ENCODE data around the gene C4B.
"Not testable (repeated sequence)": the region's sequence is repeated elsewhere in the genome, so short reads cannot be mapped to it uniquely, and the experiment has no call there.

C4B gene

GRCh38 chr6:32050562-32050961, 36.0 kb downstream of the C4B start:
- DNase-seq (ENCODE audit: low read depth in 3 of 3), result no peak

DNA sequence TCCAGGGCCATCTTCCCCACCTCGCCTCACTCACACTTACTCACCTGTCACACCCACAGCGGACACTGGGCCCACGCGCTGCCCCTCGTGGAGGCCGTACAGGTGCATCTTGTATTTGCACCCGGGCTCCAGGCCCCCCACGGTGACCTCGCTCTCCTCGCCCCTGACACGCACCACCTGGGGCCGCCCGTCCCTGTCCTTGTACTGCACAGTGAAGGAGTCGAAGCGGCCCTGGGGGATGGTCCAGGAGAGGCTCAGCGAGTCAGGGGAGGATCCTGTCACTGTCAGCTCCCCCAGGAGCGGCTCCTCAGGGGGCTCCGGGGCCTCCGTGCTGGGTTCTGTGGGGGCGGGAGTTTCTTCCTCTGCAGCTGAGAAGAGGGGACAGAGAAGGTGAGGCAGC, 38.0 kb downstream of the C4B start:
- not testable (repeated sequence) for DNase-seq (ENCODE audit: low read depth in 3 of 3)

DNA sequence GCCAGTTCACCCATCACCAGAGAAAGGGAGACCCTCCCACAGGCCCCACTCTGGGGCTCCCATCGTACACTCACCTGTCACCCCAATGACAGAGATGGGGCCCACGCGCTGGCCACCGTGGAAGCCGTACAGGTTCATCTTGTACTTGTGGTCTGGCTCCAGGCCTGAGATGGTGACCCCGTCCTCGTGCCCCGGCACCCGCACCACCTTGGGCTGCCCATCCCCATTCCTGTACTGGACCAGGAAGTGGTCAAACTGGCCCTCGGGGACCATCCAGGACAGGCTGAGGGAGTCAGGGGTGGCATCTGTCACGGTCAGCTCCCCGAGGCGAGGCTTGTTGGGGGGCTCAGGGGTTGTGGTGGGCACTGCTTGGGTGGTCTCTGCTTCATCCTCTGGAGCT, 38.7 kb downstream of the C4B start:
- DNase-seq (ENCODE audit: low read depth in 3 of 3), result not testable (repeated sequence)

DNA sequence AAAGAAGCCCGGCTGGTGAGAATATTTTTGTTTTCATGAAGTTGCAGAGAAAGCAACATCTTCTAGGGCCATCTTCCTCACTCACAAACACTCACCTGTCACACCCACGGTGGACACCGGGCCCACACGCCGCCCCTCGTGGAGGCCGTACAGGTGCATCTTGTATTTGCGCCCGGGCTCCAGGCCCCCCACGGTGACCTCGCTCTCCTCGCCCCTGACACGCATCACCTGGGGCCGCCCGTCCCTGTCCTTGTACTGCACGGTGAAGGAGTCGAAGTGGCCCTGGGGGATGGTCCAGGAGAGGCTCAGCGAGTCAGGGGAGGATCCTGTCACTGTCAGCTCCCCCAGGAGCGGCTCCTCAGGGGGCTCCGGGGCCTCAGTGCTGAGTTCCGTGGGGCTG, 41.2 kb downstream of the C4B start:
- DNase-seq (ENCODE audit: low read depth in 3 of 3), result not testable (repeated sequence)

- no peak for DNase-seq (ENCODE audit: low read depth in 3 of 3)
Observed at GRCh38 chr6:32056254-32056653, 41.7 kb downstream of the C4B start.

GRCh38 chr6:32057966-32058365, 43.4 kb downstream of the C4B start:
- no peak for DNase-seq (ENCODE audit: low read depth in 3 of 3)

- DNase-seq (ENCODE audit: low read depth in 3 of 3), result no peak
Observed at GRCh38 chr6:32058511-32058963, 43.9 kb downstream of the C4B start.

DNA sequence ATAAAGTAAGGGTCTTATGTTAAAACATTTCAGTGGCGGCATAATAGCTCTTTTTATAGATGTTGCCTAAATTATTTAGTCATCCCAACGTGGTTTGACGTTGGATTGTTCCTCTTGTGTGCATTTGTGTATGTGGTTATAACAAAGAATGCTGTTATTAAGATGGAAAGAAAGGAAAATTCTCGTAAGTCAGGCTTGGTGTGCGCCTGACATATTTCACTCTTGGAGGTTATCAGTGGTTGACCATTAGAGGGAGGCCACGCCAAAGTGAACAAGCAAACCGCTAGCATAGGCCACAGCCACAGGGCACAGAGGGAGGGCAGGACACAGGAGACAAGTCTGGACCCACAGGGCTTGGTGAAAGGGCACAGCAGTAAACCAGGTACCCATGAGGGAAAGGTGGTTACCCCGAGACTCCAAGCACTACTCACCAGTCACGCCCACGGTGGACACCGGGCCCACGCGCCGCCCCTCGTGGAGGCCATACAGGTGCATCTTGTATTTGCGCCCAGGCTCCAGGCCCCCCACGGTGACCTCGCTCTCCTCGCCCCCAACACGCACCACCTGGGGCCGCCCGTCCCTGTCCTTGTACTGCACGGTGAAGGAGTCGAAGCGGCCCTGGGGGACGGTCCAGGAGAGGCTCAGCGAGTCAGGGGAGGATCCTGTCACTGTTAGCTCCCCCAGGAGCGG, 46.5 kb downstream of the C4B start:
- no peak for DNase-seq (ENCODE audit: low read depth in 3 of 3)

DNA sequence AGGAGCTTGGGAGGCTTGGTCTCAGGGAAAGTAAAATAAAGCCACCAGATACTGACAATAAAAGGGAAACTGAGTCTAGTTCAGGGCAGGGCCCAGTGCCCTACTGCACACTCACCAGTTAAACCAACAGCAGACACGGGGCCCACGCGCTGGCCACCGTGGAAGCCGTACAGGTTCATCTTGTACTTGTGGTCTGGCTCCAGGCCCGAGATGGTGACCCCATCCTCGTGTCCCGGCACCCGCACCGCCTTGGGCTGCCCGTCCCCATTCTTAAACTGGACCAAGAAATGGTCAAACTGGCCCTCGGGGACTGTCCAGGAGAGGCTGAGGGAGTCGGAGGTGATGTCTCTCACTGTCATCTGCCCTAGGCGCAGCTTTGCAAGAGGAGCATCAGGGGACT, 50.1 kb downstream of the C4B start:
- no peak for DNase-seq (ENCODE audit: low read depth in 3 of 3)

GRCh38 chr6:32067521-32067920, 52.9 kb downstream of the C4B start:
- not testable (repeated sequence) for DNase-seq (ENCODE audit: low read depth in 3 of 3)

GRCh38 chr6:32068315-32068714, 53.7 kb downstream of the C4B start:
- DNase-seq (ENCODE audit: low read depth in 3 of 3), result not testable (repeated sequence)

- no peak for DNase-seq (ENCODE audit: low read depth in 3 of 3)
Observed at GRCh38 chr6:32068867-32069266, 54.3 kb downstream of the C4B start.

DNA sequence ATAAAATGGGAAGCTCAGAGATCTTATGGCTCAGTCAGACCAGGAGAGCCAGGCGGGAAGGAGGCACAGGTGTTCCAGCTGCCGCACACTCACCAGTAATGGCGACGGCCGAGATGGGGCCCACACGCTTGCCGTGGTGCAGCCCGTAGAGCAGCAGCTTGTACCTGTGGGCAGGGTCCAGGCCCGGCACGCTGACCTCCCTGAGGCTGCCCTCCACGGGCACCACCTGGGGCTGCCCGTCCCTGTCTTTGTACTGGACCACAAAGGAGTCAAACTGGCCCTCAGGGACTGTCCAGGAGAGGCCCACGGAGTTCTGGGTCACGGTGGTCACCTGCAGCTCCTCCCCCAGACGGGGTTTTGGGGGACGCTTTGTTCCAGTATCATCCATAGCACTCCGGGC, 54.9 kb downstream of the C4B start:
- no peak for DNase-seq (ENCODE audit: low read depth in 3 of 3)

DNA sequence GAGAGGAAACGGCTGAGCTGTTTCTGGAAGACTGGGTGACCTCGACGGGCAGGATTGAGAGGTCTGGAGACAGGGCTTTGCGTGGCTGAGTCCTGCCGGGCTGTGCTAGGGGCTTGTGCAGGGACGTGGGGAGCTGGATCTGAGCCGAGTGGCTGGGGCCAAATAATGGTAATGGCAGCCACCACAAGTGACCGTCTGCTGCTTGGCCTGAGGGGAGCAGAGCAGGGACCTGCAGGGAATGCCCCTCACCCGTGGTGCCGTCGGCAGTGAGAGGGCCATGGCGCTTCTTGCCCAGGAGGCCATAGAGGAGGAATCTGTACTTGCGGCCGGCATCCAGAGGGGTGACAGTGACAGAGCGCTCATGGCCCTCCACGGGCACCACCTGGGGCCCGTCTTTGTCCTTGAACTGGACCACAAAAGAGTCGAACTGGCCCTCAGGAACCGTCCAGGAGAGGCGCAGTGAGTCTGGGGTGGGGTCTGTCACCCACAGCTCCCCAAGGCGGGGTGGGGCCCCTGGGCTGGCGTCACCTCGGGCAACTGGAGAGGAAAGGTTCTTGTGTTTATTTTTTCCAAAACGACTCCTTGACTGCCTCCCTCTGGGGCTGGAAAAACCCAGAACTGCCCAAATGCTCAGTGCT, 55.4 kb downstream of the C4B start:
- DNase-seq (ENCODE audit: low read depth in 3 of 3), result no peak

DNA sequence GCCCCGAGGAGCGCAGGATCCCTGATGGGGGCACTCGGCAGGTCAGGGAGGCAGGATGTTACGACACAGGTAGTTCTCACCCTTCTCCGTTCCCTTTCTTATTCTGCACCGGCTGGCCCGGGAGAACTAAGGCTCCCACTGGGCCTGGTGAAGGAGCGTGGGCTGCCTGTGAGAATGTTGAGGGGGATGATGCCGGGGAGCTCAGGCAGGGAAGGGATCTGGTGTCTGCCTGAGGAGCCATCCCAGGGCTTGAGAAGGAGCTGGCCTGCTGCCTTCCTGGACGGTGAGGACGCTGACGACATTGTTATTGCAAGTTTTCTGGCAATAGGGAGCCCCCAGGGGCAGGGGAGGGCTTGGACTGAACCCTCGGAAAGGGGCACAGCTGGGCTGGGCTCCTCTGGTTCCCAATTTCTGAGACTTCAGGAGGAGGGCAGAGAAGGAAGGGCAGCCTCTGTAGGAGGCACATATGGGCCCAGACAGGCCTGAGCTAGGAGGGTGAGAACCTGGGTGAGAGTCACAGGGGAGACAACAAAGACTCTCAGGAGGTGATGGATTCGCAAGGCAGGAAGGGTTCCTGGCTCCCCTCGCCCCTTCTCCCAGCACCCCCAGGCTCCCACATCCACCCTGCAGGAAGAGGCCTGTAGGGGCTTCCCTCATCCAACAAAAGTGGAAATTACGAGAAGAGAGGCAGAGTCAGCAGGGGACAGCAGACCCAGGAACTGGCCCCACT, 56.4 kb downstream of the C4B start:
- no peak for DNase-seq (ENCODE audit: low read depth in 3 of 3)

DNA sequence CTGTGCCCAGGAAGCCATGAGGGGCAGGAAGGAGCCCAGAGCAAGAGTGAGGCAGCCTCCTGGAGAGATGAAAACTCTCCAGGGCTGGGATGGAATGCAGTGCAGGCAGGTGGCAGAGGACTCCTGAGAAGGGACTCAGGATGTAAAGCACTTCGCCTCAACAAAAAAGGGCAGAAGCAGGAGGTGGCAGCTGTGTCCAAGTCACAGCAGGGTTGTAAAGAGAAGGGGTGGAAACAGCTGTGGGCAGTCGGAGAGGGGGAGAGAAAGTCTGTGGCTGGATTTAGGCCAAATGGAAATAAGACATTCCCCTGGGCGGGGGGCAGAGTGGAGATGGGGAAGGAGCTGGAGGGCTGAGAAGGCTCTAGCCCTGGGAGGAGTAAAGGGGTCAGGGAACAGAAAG, 58.5 kb downstream of the C4B start:
- DNase-seq (ENCODE audit: low read depth in 3 of 3), result no peak

DNA sequence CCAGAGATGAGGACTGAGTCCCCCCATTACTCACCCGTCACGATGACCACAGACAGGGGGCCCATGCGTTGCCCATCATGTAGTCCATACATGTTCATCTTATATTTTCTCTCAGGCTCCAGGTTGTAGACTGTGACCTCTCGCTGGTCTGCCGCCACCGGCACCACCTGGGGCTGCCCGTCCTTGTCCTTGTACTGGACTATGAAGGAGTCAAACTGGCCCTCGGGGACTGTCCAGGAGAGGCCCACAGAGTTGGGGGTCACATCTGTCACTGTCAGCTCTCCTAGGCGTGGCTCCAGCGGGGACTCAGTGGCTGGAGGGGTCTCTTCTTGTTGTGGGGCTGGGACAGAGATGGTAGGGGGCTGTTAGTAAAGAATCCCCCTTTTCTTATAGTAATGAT, 59.0 kb downstream of the C4B start:
- no peak for DNase-seq (ENCODE audit: low read depth in 3 of 3)

GRCh38 chr6:32074996-32075532, 60.5 kb downstream of the C4B start:
- no peak for DNase-seq (ENCODE audit: low read depth in 3 of 3)

DNA sequence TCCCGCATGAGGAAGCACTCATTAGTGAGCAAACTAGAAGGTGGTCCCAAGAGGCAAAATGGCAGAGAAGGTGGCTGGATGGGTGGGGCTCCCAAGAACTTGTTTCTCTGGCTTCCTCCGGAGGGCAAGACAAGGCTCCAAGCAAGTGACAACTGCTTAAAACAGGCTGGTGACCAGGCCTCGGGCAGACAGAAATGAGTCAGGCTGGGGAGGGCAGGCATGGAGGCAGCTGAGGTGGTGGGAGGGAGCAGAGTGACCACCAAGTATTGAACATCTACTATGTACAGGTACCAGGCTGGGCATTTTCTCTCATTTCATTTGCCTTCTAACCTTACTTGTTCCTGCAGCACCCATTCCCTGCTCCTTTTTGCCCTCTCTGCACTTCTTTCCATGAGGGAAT, 61.2 kb downstream of the C4B start:
- DNase-seq (ENCODE audit: low read depth in 3 of 3), result no peak

- DNase-seq (ENCODE audit: low read depth in 3 of 3), result no peak
Observed at GRCh38 chr6:32076321-32076809, 61.8 kb downstream of the C4B start.

GRCh38 chr6:32079566-32080290, 65.1 kb downstream of the C4B start:
- DNase-seq (ENCODE audit: low read depth in 3 of 3), result no peak

Data from stimulated activated CD4-positive, alpha-beta T cell treated with anti-CD3 and anti-CD28 coated beads, TNF-alpha, amount 100 ng/mL, for 24 hours (primary cell).